H9 (cell line): ENCODE measurements around the gene PUM2. TPM values are rescaled to one million over a fixed set of nuclear protein-coding genes. Genes with fewer than 3 reads are reported as not detected.

Experiments
- DNase-seq: peaks from one replicate; pipeline ENCODE4 v3.0.0-alpha.2; 2017
- H2AFZ ChIP-seq: one replicate; pipeline ENCODE4 v1.6.1; 2013; ENCODE audit warnings: mild to moderate bottlenecking, low read length, control low read depth, moderate library complexity
- H2AK5ac ChIP-seq: 2 replicates; pipeline ENCODE4 v1.6.1; 2013; ENCODE audit warnings: low read length, control low read depth, mixed read lengths; ENCODE audit not compliant: insufficient read length
- H2BK120ac ChIP-seq: one replicate; pipeline ENCODE4 v1.6.1; 2013; ENCODE audit warnings: low read depth, mild to moderate bottlenecking, low read length, control low read depth, inconsistent platforms; ENCODE audit not compliant: poor library complexity, severe bottlenecking
- H2BK12ac ChIP-seq: 2 replicates; pipeline ENCODE4 v1.6.1; 2013; ENCODE audit warnings: low read length, control low read depth, mixed read lengths, low read depth; ENCODE audit not compliant: insufficient read length
- H2BK15ac ChIP-seq: 2 replicates; pipeline ENCODE4 v1.6.1; 2013; ENCODE audit warnings: low read depth, low read length, control low read depth
- H2BK20ac ChIP-seq: one replicate; pipeline ENCODE4 v1.6.1; 2013; ENCODE audit warnings: low read depth, mild to moderate bottlenecking, low read length, control low read depth, inconsistent platforms; ENCODE audit not compliant: poor library complexity, severe bottlenecking
- H2BK5ac ChIP-seq: 2 replicates; pipeline ENCODE4 v1.6.1; 2013; ENCODE audit warnings: low read length, control low read depth, mixed read lengths; ENCODE audit not compliant: insufficient read length
- H3K14ac ChIP-seq: 2 replicates; pipeline ENCODE4 v1.6.1; 2013; ENCODE audit warnings: low read length, control low read depth; ENCODE audit not compliant: insufficient read depth
- H3K18ac ChIP-seq: 2 replicates; pipeline ENCODE4 v1.6.1; 2013; ENCODE audit warnings: low read depth, mild to moderate bottlenecking, mixed read lengths, low read length, control low read depth; ENCODE audit not compliant: insufficient read length
- H3K23ac ChIP-seq: 2 replicates; pipeline ENCODE4 v1.6.1; 2013; ENCODE audit warnings: low read length, control low read depth, mixed read lengths, low read depth; ENCODE audit not compliant: insufficient read length
- H3K23me2 ChIP-seq: 2 replicates; pipeline ENCODE4 v1.6.1; 2013; ENCODE audit warnings: low read depth, mild to moderate bottlenecking, mixed read lengths, low read length, control low read depth; ENCODE audit not compliant: insufficient read length, poor library complexity, severe bottlenecking
- H3K27ac ChIP-seq: 2 replicates; pipeline ENCODE4 v1.5.1; 2013; ENCODE audit warnings: low read length, control low read depth, mixed read lengths, low read depth; ENCODE audit not compliant: insufficient read length
- H3K27me3 ChIP-seq: 2 replicates; pipeline ENCODE4 v1.6.1; 2013; ENCODE audit warnings: low read length, control low read depth, inconsistent platforms; ENCODE audit not compliant: insufficient read depth
- H3K4ac ChIP-seq: 2 replicates; pipeline ENCODE4 v1.6.1; 2013; ENCODE audit warnings: low read depth, mild to moderate bottlenecking, control low read depth, inconsistent platforms, low read length, moderate library complexity
- H3K4me1 ChIP-seq: 2 replicates; pipeline ENCODE4 v1.6.1; 2013; ENCODE audit warnings: low read length, control low read depth, inconsistent platforms; ENCODE audit not compliant: insufficient read depth
- H3K4me2 ChIP-seq: 2 replicates; pipeline ENCODE4 v1.6.1; 2013; ENCODE audit warnings: low read length, control low read depth, mixed read lengths; ENCODE audit not compliant: insufficient read length, insufficient read depth
- H3K56ac ChIP-seq: 2 replicates; pipeline ENCODE4 v1.6.1; 2013; ENCODE audit warnings: low read depth, mild to moderate bottlenecking, mixed read lengths, low read length, control low read depth; ENCODE audit not compliant: insufficient read length
- H3K79me1 ChIP-seq: 2 replicates; pipeline ENCODE4 v1.6.1; 2013; ENCODE audit warnings: low read depth, mild to moderate bottlenecking, moderate library complexity, low read length, control low read depth, inconsistent platforms; ENCODE audit not compliant: insufficient read depth, poor library complexity, severe bottlenecking
- H3K79me2 ChIP-seq: 2 replicates; pipeline ENCODE4 v1.6.1; 2013; ENCODE audit warnings: low read length, control low read depth, inconsistent platforms; ENCODE audit not compliant: insufficient read depth
- H3K9ac ChIP-seq: 2 replicates; pipeline ENCODE4 v1.6.1; 2013; ENCODE audit warnings: low read length, control low read depth, mixed read lengths; ENCODE audit not compliant: insufficient read length; ENCODE audit errors: extremely low read depth
- H3K9me3 ChIP-seq: one replicate; pipeline ENCODE4 v1.6.1; 2013; ENCODE audit warnings: low read depth, low read length, inconsistent platforms; ENCODE audit not compliant: control insufficient read depth
- H3T11ph ChIP-seq: one replicate; pipeline ENCODE4 v1.6.1; 2013; ENCODE audit warnings: mild to moderate bottlenecking, low read length, control low read depth, inconsistent platforms
- H4K20me1 ChIP-seq: one replicate; pipeline ENCODE4 v1.6.1; 2013; ENCODE audit not compliant: control insufficient read depth, insufficient read length, insufficient read depth
- H4K5ac ChIP-seq: 2 replicates; pipeline ENCODE4 v1.6.1; 2013; ENCODE audit warnings: low read depth, mild to moderate bottlenecking, mixed read lengths, low read length, control low read depth; ENCODE audit not compliant: insufficient read length
- H4K8ac ChIP-seq: replicated peaks from 2 replicates; pipeline ENCODE4 v1.6.1; 2013; ENCODE audit warnings: low read length, control low read depth, mixed read lengths, low read depth; ENCODE audit not compliant: insufficient read length
- H4K91ac ChIP-seq: 2 replicates; pipeline ENCODE4 v1.6.1; 2013; ENCODE audit warnings: low read depth, mild to moderate bottlenecking, moderate library complexity, mixed read lengths, low read length, control low read depth; ENCODE audit not compliant: insufficient read length
- H3K27ac Mint-ChIP-seq, 3 experiments: 2 replicates in 2 of 3; 3 replicates in 1 of 3; pipeline ENCODE4 v1.8.0; 2020 to 2021; ENCODE audit warnings: mixed read lengths in 3 of 3, mild to moderate bottlenecking in 1 of 3, moderate library complexity in 1 of 3
- H3K27me3 Mint-ChIP-seq: 2 replicates; pipeline ENCODE4 v1.8.0; 2021; ENCODE audit warnings: low read depth, mild to moderate bottlenecking, moderate library complexity, mixed read lengths
- H3K36me3 Mint-ChIP-seq, 3 experiments: 2 replicates in 2 of 3; 3 replicates in 1 of 3; pipeline ENCODE4 v1.8.0; 2020 to 2021; ENCODE audit warnings: low read depth in 3 of 3, mixed read lengths in 3 of 3; ENCODE audit not compliant: insufficient read depth in 1 of 3
- H3K4me1 Mint-ChIP-seq, 2 experiments: 2 replicates each; pipeline ENCODE4 v1.8.0; 2020; ENCODE audit warnings: mixed read lengths in 2 of 2
- H3K4me3 Mint-ChIP-seq, 2 experiments: 2 replicates in 1 of 2; 3 replicates in 1 of 2; pipeline ENCODE4 v1.8.0; 2020 to 2021; ENCODE audit warnings: mild to moderate bottlenecking in 2 of 2, mixed read lengths in 2 of 2, moderate library complexity in 1 of 2
- H3K9me3 Mint-ChIP-seq, 2 experiments: 2 replicates in 1 of 2; 3 replicates in 1 of 2; pipeline ENCODE4 v1.8.0; 2020; ENCODE audit warnings: mild to moderate bottlenecking in 2 of 2, mixed read lengths in 2 of 2, moderate library complexity in 1 of 2
- WGBS: extraction: QIAGEN DNeasy Blood & Tissue Kit; methylation state at CpG from one replicate; pipeline ENCODE4 v1.1.7; 2013; ENCODE audit warnings: missing lambda C conversion rate, low lambda C conversion rate, mixed read lengths; ENCODE audit not compliant: insufficient read length; ENCODE audit errors: extremely low coverage; 5-methylcytosine and 5-hydroxymethylcytosine counted together
- total RNA-seq: library from RNA; stranded (reverse); gene quantifications from 2 replicates; pipeline ENCODE4 v1.2.1, GENCODE V29; 2021
- TF ChIP-seq, protein P1 (sequence below): fragments of 200-600 bp; sonication (generic); conservative IDR thresholded peaks from 3 replicates; pipeline ENCODE4 v1.8.0; 2021; ENCODE audit warnings: antibody characterized with exemption, mild to moderate bottlenecking

PUM2 gene
- total RNA-seq, 1 experiment from 2014 or later, result 96.6 TPM

DNA sequence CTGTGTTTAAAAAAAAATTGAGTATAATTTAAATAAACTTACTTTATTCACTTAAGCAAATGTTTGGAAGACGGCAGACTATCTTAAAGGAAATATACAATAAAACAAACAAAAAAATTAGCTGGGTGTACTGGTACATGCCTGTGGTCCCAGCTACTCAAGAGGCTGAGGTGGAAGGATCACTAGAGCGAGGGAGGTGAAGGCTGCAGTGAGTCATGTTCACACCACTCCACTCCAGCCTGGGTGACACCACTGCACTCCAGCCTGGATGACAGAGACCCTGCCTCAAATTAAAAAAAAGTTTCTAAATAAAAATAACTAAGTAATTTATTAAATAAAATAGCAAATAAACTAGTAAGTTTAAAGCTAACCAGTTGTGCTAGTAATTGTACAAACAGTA is 7.5 kb downstream of the PUM2 start:
- TF ChIP-seq, protein P1, sequence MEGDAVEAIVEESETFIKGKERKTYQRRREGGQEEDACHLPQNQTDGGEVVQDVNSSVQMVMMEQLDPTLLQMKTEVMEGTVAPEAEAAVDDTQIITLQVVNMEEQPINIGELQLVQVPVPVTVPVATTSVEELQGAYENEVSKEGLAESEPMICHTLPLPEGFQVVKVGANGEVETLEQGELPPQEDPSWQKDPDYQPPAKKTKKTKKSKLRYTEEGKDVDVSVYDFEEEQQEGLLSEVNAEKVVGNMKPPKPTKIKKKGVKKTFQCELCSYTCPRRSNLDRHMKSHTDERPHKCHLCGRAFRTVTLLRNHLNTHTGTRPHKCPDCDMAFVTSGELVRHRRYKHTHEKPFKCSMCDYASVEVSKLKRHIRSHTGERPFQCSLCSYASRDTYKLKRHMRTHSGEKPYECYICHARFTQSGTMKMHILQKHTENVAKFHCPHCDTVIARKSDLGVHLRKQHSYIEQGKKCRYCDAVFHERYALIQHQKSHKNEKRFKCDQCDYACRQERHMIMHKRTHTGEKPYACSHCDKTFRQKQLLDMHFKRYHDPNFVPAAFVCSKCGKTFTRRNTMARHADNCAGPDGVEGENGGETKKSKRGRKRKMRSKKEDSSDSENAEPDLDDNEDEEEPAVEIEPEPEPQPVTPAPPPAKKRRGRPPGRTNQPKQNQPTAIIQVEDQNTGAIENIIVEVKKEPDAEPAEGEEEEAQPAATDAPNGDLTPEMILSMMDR, result no peak
- H3K4me1 Mint-ChIP-seq, result peaks cover 47 to 50% of the 10 kb centered on the region in 2 experiments
- H3K9me3 ChIP-seq, result no peaks in the 10 kb centered on the region
- H2BK12ac ChIP-seq, result no peak overlapping the region
- H2BK5ac ChIP-seq, result no peak overlapping the region
- no peak overlapping the region for H3K14ac ChIP-seq
- peaks cover 78% of the 10 kb centered on the region for H3K79me2 ChIP-seq
- no peak overlapping the region for H3K27ac Mint-ChIP-seq
- no peak overlapping the region for H2AFZ ChIP-seq
- H3K18ac ChIP-seq, result no peak overlapping the region
- H3K4me3 Mint-ChIP-seq, result no peak overlapping the region
- no peak overlapping the region for H2BK20ac ChIP-seq
- no peak overlapping the region for H4K8ac ChIP-seq
- H4K91ac ChIP-seq, result no peak overlapping the region
- H3T11ph ChIP-seq, result no peak overlapping the region
- no CpG with 5 or more reads among the region's 2 CpGs for WGBS
- no peak overlapping the region for H3K27ac ChIP-seq
- no peak overlapping the region for H3K4me2 ChIP-seq
- no peak overlapping the region for H3K9ac ChIP-seq
- H3K27me3 ChIP-seq, result no peaks in the 10 kb centered on the region
- no peaks in the 10 kb centered on the region for H3K9me3 Mint-ChIP-seq
- no peak overlapping the region for H2BK15ac ChIP-seq
- H3K23me2 ChIP-seq, result no peaks in the 10 kb centered on the region
- peaks cover 2% of the 10 kb centered on the region for H3K4me1 ChIP-seq
- no peak overlapping the region for H4K5ac ChIP-seq
- H4K20me1 ChIP-seq, result no peaks in the 10 kb centered on the region
- peaks cover 2 to 9% (median 2%) of the 10 kb centered on the region in 3 experiments; a peak in 3 of 7 replicates for H3K36me3 Mint-ChIP-seq
- H3K23ac ChIP-seq, result no peak overlapping the region
- no peak overlapping the region for H3K4ac ChIP-seq
- no peak overlapping the region for H2BK120ac ChIP-seq
- DNase-seq, result no peak
- no peak overlapping the region for H3K56ac ChIP-seq
- H2AK5ac ChIP-seq, result no peak overlapping the region
- no peaks in the 10 kb centered on the region for H3K27me3 Mint-ChIP-seq
- H3K79me1 ChIP-seq, result peaks cover 6% of the 10 kb centered on the region
